GM12864 (cell line): ENCODE data around the gene HPGD.

Experiments used
- DNase-seq: peaks from one replicate; pipeline ENCODE4 v3.0.0-alpha.2; 2011; ENCODE audit warnings: low read depth
- H3K4me3 ChIP-seq: 2 replicates; pipeline ENCODE4 v1.5.1; 2011; ENCODE audit warnings: mild to moderate bottlenecking, low read depth, low read length, control low read depth
- TF ChIP-seq, protein P1 (sequence below): IDR thresholded peaks from 2 replicates; pipeline ENCODE4 v1.5.1; 2011; ENCODE audit warnings: low read depth, mild to moderate bottlenecking, moderate library complexity, low read length, control low read depth, inconsistent platforms; ENCODE audit errors: missing control alignments

The HPGD gene

DNA sequence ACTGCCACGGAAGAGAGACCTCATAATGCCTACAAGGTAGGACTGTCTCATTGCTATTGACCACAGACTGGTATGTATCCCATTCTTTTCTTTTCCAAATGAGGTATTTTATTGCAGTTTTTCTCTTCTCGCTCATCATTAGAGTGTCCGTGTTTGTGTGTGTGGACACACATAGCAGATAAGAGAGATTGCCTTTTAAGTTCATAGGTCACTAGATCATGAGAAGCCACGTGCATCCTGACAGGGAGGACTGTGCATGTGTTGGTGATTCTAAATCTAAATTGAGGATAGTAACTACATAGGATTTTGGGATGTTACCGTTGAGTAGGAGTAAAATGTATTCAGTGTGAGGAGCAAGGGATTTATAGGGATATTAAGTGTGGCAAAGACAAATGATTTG, 37.3 kb downstream of the HPGD start:
- no peak overlapping the region for H3K4me3 ChIP-seq
- TF ChIP-seq, protein P1, sequence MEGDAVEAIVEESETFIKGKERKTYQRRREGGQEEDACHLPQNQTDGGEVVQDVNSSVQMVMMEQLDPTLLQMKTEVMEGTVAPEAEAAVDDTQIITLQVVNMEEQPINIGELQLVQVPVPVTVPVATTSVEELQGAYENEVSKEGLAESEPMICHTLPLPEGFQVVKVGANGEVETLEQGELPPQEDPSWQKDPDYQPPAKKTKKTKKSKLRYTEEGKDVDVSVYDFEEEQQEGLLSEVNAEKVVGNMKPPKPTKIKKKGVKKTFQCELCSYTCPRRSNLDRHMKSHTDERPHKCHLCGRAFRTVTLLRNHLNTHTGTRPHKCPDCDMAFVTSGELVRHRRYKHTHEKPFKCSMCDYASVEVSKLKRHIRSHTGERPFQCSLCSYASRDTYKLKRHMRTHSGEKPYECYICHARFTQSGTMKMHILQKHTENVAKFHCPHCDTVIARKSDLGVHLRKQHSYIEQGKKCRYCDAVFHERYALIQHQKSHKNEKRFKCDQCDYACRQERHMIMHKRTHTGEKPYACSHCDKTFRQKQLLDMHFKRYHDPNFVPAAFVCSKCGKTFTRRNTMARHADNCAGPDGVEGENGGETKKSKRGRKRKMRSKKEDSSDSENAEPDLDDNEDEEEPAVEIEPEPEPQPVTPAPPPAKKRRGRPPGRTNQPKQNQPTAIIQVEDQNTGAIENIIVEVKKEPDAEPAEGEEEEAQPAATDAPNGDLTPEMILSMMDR: no peak
- no peak for DNase-seq

DNA sequence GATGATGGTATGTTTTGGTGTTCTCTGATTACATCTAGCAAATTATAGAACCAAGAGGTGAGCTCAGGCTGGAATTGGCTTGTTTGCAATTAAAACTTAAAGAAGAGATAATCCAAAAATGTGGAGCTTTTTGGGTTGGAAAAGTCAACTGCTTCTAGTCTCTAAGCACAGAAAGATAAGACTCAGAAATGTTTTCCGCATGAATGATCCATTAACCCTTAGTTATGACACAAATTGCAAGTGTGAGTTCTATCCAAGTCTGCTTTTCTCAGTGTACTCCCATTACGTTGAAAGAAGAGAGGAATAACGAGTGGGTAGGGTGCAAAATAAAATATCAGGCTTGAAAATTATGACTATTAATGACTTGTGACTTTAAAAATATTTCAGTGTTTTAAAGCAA, 38.5 kb downstream of the HPGD start:
- TF ChIP-seq, protein P1: no peak

GRCh38 chr4:174479140-174479539, 43.1 kb downstream of the HPGD start:
- TF ChIP-seq, protein P1: no peak
- DNase-seq: no peak

More for the DNA sequence above, 38.5 kb downstream of the HPGD start:
- no peak for DNase-seq
- no peak overlapping the region for H3K4me3 ChIP-seq

DNA sequence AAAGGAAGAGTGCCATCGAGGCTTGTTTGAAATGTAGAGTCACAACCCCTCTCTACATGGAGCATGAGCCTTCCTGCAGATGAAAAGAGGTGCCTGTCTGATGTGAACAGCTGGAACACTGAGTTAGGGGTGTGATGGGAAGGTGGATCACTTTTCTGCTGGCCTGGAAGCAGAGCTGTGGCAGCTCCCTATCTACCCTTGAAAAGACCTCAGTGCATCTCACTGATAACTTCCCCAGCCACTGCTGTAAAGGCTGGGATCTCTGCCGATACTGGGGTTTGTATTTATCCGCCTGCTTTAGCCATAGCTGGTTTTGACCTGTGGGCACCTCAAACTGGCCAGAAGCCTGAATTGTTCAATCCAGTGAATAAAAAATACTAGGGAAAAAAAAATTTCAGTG, 46.8 kb downstream of the HPGD start:
- no peak for DNase-seq
- TF ChIP-seq, protein P1: no peak
- no peak overlapping the region for H3K4me3 ChIP-seq

More at GRCh38 chr4:174479140-174479539, 43.1 kb downstream of the HPGD start:
- no peak overlapping the region for H3K4me3 ChIP-seq

GRCh38 chr4:174474457-174475075, 47.7 kb downstream of the HPGD start:
- no peak for DNase-seq
- no peak overlapping the region for H3K4me3 ChIP-seq

DNA sequence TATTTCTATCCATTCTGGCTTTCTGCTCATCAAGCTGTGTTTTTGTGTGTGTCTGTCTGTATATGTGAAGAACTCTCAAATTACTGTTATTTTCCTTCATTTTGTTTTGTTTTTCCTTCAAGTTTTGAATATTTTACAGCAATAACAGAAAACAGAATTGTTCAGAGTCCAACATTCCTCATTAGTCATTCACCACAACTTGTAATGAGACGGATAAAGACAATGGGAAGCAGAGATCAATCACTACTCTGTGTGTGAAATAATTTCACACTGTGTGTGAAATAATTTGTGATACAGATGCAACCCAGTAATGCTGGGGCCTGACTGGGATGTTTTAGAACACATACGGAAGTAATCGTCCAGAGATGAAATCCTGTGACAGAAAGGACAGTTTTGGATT, 55.2 kb downstream of the HPGD start:
- TF ChIP-seq, protein P1: no peak
- no peak for DNase-seq
- no peak overlapping the region for H3K4me3 ChIP-seq

More at GRCh38 chr4:174474457-174475075, 47.7 kb downstream of the HPGD start:
- TF ChIP-seq, protein P1: no peak

DNA sequence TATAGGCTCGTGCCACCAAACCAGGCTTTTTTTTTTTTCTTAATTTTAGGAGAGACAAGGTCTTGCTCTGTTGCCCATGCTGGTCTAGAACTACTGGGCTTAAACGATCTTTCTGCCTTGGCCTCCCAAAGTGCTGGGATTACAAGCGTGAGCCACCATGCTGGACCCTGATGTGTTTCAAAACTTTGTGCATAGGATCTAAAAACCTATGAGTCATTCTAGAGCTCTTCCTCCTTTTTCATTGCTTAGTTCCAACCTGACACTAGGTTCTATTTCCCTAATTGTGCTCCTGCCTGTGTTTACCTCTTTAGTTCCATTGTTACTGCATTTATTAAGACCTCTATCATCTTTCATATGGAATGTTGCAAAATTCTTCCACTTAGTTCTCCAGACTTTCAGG, 57.3 kb downstream of the HPGD start:
- TF ChIP-seq, protein P1: no peak

More for the DNA sequence above, 57.3 kb downstream of the HPGD start:
- H3K4me3 ChIP-seq: no peak overlapping the region
- DNase-seq: no peak
